ENCODE data around the gene CDC42BPA. TPM values are rescaled to one million over a fixed set of nuclear protein-coding genes. Genes with fewer than 3 reads are reported as not detected.

The CDC42BPA gene
- polyA plus RNA-seq, 1 donor (not counting 4 experiments of a cell fraction or from before 2014, with no cell fraction given) = 9.2 TPM

DNA sequence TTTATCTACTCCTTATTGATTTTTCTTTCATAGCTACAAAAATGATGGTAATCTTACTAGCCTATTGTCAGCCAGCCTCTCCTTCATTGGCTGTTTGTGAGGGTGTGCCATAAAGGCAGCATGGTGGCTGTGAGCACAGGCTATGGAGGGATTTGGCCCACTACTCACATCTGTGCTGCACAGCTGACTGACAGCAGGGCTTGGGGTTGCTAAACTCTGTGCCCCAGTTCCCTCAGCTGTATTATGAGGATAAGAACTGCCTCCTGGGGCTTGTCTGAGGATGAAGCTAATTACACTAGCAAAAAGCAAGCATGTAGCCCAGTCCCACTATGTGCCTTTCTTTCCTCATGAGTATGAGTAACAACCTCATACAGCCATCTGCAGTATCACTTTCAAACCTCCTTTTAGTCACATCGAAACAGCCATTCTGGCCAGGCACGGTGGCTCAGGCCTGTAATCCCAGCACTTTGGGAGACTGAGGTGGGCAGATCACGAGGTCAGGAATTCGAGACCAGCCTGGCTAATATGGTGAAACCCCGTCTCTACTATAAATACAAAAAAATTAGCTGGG is 312.0 kb downstream of the CDC42BPA start:
- no peaks in the 10 kb centered on the region for H3K79me2 ChIP-seq (ENCODE audit: control insufficient read depth, insufficient read depth, low read length)
- TF ChIP-seq, protein P1, sequence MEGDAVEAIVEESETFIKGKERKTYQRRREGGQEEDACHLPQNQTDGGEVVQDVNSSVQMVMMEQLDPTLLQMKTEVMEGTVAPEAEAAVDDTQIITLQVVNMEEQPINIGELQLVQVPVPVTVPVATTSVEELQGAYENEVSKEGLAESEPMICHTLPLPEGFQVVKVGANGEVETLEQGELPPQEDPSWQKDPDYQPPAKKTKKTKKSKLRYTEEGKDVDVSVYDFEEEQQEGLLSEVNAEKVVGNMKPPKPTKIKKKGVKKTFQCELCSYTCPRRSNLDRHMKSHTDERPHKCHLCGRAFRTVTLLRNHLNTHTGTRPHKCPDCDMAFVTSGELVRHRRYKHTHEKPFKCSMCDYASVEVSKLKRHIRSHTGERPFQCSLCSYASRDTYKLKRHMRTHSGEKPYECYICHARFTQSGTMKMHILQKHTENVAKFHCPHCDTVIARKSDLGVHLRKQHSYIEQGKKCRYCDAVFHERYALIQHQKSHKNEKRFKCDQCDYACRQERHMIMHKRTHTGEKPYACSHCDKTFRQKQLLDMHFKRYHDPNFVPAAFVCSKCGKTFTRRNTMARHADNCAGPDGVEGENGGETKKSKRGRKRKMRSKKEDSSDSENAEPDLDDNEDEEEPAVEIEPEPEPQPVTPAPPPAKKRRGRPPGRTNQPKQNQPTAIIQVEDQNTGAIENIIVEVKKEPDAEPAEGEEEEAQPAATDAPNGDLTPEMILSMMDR (optimal IDR thresholded peaks at IDR 0.05 in 1 of 3, IDR thresholded peaks at IDR 0.05 in 1 of 3, conservative IDR thresholded peaks at IDR 0.05 in 1 of 3; ENCODE audit: extremely low read depth in 1 of 3, insufficient read depth in 2 of 3, low read length in 3 of 3) = no peak
- TF ChIP-seq EZH2 (IDR thresholded peaks at IDR 0.05; ENCODE audit: low read length) = no peak
- no peak for DNase-seq (ENCODE audit: low read depth, low spot score)
- no peak overlapping the region for H3K9ac ChIP-seq (ENCODE audit: control insufficient read depth, extremely low read depth, insufficient read depth, low read length)
- no peak for FAIRE-seq
- no peaks in the 10 kb centered on the region for H3K9me3 ChIP-seq (ENCODE audit: control insufficient read depth, low read depth, low read length)
- no peaks in the 10 kb centered on the region for H3K27me3 ChIP-seq (ENCODE audit: control insufficient read depth, extremely low read depth, insufficient read depth, low read length)
- no peaks in the 10 kb centered on the region for H4K20me1 ChIP-seq (ENCODE audit: control insufficient read depth, extremely low read depth, insufficient read depth, low read length)
- peaks cover 0 to 2% of the 10 kb centered on the region in 2 experiments for H3K36me3 ChIP-seq (ENCODE audit: control insufficient read depth in 2 of 2, extremely low read depth in 1 of 2, insufficient read depth in 2 of 2, low read length in 2 of 2)
- H2AFZ ChIP-seq (ENCODE audit: control insufficient read depth, low read length) = no peak overlapping the region
- no peak overlapping the region for H3K4me3 ChIP-seq (ENCODE audit: control insufficient read depth in 2 of 3, extremely low read depth in 1 of 3, insufficient read depth in 2 of 3, low read depth in 1 of 3, low read length in 3 of 3)
- no peaks in the 10 kb centered on the region for H3K9me1 ChIP-seq (ENCODE audit: control insufficient read depth, extremely low read depth, insufficient read depth, low read length)
- no peaks in the 10 kb centered on the region for H3K4me1 ChIP-seq (ENCODE audit: control insufficient read depth, extremely low read depth, insufficient read depth, low read length)
- no peak overlapping the region for H3K4me2 ChIP-seq (ENCODE audit: control insufficient read depth, extremely low read depth, insufficient read depth, low read depth, low read length)
- H3K27ac ChIP-seq (ENCODE audit: control insufficient read depth, insufficient read depth, low read length) = no peak overlapping the region
- dilution Hi-C loops (cut with MboI; ENCODE audit: extremely low pct_ligation_motif_present, low sequenced_read_pairs) = no loop called here

DNA sequence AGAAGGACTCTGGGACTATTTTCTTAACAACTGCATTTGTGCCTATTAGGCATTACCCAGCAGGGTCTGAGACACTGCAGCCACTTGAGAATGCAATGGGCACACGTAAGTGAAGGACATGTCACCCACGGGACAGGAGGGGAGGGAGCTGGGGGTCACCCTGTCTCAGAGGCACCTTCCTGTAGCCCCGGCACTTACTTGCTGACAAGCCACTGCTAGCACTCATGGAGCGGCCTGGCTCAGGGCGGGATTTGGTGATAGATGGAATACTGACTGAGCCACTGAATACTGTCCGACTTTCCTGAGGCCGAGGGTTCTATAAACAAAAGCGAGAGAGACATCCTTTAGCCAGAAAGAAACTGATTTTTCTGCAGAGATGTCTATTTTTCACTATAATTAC is 313.5 kb downstream of the CDC42BPA start:
- no peak for DNase-seq (ENCODE audit: low read depth, low spot score)
- no peak for FAIRE-seq
- no peaks in the 10 kb centered on the region for H3K27me3 ChIP-seq (ENCODE audit: control insufficient read depth, extremely low read depth, insufficient read depth, low read length)
- H3K4me1 ChIP-seq (ENCODE audit: control insufficient read depth, extremely low read depth, insufficient read depth, low read length) = no peaks in the 10 kb centered on the region
- H2AFZ ChIP-seq (ENCODE audit: control insufficient read depth, low read length) = no peak overlapping the region
- no peaks in the 10 kb centered on the region for H3K9me1 ChIP-seq (ENCODE audit: control insufficient read depth, extremely low read depth, insufficient read depth, low read length)
- H3K4me3 ChIP-seq (ENCODE audit: control insufficient read depth in 2 of 3, extremely low read depth in 1 of 3, insufficient read depth in 2 of 3, low read depth in 1 of 3, low read length in 3 of 3) = no peak overlapping the region
- H3K9me3 ChIP-seq (ENCODE audit: control insufficient read depth, low read depth, low read length) = no peaks in the 10 kb centered on the region
- dilution Hi-C loops (cut with MboI; ENCODE audit: extremely low pct_ligation_motif_present, low sequenced_read_pairs) = no loop called here
- TF ChIP-seq, protein P1 (optimal IDR thresholded peaks at IDR 0.05 in 1 of 3, IDR thresholded peaks at IDR 0.05 in 1 of 3, conservative IDR thresholded peaks at IDR 0.05 in 1 of 3; ENCODE audit: extremely low read depth in 1 of 3, insufficient read depth in 2 of 3, low read length in 3 of 3) = no peak
- TF ChIP-seq EZH2 (IDR thresholded peaks at IDR 0.05; ENCODE audit: low read length) = no peak
- H3K36me3 ChIP-seq (ENCODE audit: control insufficient read depth in 2 of 2, extremely low read depth in 1 of 2, insufficient read depth in 2 of 2, low read length in 2 of 2) = peaks cover 0 to 8% of the 10 kb centered on the region in 2 experiments
- no peak overlapping the region for H3K4me2 ChIP-seq (ENCODE audit: control insufficient read depth, extremely low read depth, insufficient read depth, low read depth, low read length)
- no peak overlapping the region for H3K9ac ChIP-seq (ENCODE audit: control insufficient read depth, extremely low read depth, insufficient read depth, low read length)
- no peak overlapping the region for H3K27ac ChIP-seq (ENCODE audit: control insufficient read depth, insufficient read depth, low read length)
- no peaks in the 10 kb centered on the region for H4K20me1 ChIP-seq (ENCODE audit: control insufficient read depth, extremely low read depth, insufficient read depth, low read length)
- no peaks in the 10 kb centered on the region for H3K79me2 ChIP-seq (ENCODE audit: control insufficient read depth, insufficient read depth, low read length)
